DND-41 (cell line): Measurements from ENCODE around the gene RPL32.

Experiments used
- EZH2 ChIP-seq: IDR thresholded peaks from 3 replicates; pipeline ENCODE4 v1.6.1; 2012; ENCODE audit warnings: borderline replicate concordance, low read depth, mild to moderate bottlenecking, moderate library complexity, low read length, inconsistent platforms; ENCODE audit not compliant: severe bottlenecking
- TF ChIP-seq, protein P1 (sequence below): IDR thresholded peaks from 2 replicates; pipeline ENCODE4 v1.5.1; 2012; ENCODE audit warnings: borderline replicate concordance, low read length, moderate library complexity, mild to moderate bottlenecking; ENCODE audit not compliant: poor library complexity, severe bottlenecking; ENCODE audit errors: extremely low read depth

DNA sequence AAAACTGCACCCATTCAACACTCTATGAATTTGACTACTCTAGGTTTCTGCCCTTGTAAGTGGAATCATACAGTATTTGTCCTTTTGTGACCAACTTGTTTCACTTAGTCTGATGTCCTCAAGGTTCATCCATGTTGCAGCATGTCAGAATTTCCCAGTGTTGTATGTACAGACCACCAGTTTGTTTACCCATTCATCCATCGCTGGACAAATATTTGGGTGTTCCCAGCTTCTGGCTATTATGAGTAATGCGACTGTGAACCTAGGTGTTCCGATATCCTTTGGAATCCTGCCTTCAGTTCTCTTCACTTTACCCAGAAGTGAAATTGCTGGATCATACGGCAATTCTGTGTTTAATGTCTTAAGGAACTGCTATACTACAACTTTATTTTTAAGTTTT is 12.6 kb downstream of the RPL32 start:
- TF ChIP-seq, protein P1, sequence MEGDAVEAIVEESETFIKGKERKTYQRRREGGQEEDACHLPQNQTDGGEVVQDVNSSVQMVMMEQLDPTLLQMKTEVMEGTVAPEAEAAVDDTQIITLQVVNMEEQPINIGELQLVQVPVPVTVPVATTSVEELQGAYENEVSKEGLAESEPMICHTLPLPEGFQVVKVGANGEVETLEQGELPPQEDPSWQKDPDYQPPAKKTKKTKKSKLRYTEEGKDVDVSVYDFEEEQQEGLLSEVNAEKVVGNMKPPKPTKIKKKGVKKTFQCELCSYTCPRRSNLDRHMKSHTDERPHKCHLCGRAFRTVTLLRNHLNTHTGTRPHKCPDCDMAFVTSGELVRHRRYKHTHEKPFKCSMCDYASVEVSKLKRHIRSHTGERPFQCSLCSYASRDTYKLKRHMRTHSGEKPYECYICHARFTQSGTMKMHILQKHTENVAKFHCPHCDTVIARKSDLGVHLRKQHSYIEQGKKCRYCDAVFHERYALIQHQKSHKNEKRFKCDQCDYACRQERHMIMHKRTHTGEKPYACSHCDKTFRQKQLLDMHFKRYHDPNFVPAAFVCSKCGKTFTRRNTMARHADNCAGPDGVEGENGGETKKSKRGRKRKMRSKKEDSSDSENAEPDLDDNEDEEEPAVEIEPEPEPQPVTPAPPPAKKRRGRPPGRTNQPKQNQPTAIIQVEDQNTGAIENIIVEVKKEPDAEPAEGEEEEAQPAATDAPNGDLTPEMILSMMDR: no peak
- TF ChIP-seq EZH2: no peak
